ENCODE results near the gene BRD2. TPM values are rescaled to one million over a fixed set of nuclear protein-coding genes. Genes with fewer than 3 reads are reported as not detected.
A peak's percentile ranks its signal among the peaks of the same experiment; 100 is the strongest.

BRD2 gene
- total RNA-seq, 1 donor, result 145 TPM

DNA sequence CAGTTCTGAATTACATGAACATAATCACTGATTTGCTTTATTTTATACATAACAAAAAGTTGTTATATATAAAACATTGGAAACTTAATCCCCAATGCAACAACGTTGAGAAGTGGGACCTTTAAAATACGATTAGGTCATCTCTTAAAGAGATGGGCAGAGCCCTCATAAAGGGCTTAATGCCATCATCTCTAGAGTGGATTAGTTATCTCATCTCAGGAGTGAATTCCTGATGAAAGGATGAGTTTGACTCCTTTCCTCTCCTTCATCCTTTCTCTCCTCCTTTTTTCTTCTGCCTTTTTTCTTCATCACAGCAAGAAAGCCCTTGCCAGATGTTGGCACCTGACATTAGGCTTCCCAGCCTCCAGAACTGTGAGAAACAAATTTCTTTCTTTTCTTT is 27.1 kb downstream of the BRD2 start:
- TF ChIP-seq, protein P1, sequence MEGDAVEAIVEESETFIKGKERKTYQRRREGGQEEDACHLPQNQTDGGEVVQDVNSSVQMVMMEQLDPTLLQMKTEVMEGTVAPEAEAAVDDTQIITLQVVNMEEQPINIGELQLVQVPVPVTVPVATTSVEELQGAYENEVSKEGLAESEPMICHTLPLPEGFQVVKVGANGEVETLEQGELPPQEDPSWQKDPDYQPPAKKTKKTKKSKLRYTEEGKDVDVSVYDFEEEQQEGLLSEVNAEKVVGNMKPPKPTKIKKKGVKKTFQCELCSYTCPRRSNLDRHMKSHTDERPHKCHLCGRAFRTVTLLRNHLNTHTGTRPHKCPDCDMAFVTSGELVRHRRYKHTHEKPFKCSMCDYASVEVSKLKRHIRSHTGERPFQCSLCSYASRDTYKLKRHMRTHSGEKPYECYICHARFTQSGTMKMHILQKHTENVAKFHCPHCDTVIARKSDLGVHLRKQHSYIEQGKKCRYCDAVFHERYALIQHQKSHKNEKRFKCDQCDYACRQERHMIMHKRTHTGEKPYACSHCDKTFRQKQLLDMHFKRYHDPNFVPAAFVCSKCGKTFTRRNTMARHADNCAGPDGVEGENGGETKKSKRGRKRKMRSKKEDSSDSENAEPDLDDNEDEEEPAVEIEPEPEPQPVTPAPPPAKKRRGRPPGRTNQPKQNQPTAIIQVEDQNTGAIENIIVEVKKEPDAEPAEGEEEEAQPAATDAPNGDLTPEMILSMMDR (IDR thresholded peaks at IDR 0.05; ENCODE audit: insufficient read depth, low read length), result no peak
- no peak for DNase-seq (ENCODE audit: low read depth)
- no peak overlapping the region for H3K4me3 ChIP-seq (ENCODE audit: low read depth, low read length)

DNA sequence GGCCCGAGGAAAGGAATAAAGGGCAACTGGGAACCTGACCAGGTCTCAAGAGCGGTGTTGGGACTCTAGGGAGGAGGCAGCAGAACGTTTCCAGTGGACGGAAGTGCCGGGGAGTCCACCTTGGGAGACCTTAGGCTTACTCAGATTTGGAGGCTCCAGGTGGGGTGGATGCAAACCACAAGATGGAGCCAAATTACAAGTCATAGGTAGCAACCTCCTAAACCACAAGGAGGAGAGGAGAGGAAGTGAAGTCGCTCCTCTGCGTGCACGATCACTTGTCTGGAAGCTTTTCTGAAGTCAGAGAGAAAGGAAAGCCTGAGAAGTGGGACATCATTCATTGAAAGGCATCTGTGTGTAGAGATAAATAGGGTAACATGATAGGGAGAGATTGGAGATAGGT is 31.7 kb downstream of the BRD2 start:
- DNase-seq (ENCODE audit: low read depth), result no peak
- TF ChIP-seq, protein P1 (IDR thresholded peaks at IDR 0.05; ENCODE audit: insufficient read depth, low read length), result no peak
- H3K4me3 ChIP-seq (ENCODE audit: low read depth, low read length), result no peak overlapping the region

DNA sequence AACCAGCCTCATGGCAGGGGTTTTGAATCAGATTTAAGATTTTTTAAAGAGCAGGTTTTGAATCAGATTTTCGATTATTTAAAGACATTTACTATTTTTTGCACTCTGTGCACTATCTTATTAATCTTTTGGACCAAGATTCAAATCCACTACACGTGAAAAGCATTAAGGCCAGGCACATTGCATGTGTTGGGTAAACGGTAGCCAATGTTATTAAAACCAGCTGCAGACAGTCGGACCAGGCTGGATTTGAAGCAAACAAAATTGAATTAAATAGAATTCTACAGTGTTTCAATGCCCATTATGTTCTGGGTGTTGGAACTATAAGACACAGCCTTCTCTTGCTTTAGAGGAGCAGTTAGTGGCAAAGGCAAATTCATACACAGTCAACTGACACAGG is 33.3 kb downstream of the BRD2 start:
- no peak for DNase-seq (ENCODE audit: low read depth)
- TF ChIP-seq, protein P1 (IDR thresholded peaks at IDR 0.05; ENCODE audit: insufficient read depth, low read length), result no peak
- no peak overlapping the region for H3K4me3 ChIP-seq (ENCODE audit: low read depth, low read length)

DNA sequence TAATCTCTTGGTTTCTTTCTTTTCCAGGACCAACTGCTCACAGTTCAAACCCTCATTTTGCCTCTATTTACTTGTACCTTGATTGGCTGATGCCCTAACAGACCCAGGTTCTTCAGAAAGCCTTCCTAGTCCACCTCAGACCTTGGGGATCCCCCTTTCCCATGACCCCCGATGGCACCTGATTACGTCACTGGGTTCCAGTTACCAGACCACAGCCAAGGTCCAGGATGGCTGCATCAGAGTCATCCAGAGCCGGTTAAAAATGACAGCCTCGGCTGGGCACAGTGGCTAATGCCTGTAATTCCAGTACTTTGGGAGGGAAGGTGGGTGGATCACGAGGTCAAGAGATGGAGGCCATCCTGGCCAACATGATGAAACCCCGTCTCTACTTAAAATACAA is 36.5 kb downstream of the BRD2 start:
- TF ChIP-seq, protein P1 (IDR thresholded peaks at IDR 0.05; ENCODE audit: insufficient read depth, low read length), result no peak
- no peak for DNase-seq (ENCODE audit: low read depth)
- no peak overlapping the region for H3K4me3 ChIP-seq (ENCODE audit: low read depth, low read length)

DNA sequence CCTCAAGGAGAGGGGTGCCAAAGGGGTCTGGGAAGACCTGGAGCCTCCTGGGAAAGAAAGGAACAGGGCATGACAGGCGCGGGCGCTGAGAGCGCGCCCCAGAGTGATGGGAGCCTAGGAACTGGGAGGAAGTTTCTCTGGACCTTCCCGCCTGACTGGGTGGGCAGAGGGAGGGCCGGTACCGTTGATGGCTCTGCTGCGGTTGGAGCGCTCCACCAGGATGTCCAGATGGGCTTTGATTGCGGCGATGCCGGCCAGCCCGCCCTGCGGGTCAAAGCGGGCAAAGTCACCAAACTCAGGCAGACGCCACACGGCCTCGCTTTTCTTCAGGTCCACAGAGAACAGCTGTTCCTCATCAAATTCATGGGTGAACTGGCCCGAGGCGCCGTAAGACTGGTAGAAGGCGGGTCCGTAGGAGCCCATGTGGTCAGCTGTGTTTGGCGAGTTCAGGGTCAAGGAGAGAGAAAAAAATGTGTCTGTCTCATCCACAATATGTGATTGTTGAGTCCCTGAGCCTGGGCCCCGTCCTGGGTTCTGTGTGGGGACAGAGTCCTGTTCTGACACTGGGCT is 39.5 kb downstream of the BRD2 start:
- H3K4me3 ChIP-seq (ENCODE audit: low read depth, low read length), result no peak overlapping the region
- TF ChIP-seq, protein P1 (IDR thresholded peaks at IDR 0.05; ENCODE audit: insufficient read depth, low read length), result no peak
- no peak for DNase-seq (ENCODE audit: low read depth)

DNA sequence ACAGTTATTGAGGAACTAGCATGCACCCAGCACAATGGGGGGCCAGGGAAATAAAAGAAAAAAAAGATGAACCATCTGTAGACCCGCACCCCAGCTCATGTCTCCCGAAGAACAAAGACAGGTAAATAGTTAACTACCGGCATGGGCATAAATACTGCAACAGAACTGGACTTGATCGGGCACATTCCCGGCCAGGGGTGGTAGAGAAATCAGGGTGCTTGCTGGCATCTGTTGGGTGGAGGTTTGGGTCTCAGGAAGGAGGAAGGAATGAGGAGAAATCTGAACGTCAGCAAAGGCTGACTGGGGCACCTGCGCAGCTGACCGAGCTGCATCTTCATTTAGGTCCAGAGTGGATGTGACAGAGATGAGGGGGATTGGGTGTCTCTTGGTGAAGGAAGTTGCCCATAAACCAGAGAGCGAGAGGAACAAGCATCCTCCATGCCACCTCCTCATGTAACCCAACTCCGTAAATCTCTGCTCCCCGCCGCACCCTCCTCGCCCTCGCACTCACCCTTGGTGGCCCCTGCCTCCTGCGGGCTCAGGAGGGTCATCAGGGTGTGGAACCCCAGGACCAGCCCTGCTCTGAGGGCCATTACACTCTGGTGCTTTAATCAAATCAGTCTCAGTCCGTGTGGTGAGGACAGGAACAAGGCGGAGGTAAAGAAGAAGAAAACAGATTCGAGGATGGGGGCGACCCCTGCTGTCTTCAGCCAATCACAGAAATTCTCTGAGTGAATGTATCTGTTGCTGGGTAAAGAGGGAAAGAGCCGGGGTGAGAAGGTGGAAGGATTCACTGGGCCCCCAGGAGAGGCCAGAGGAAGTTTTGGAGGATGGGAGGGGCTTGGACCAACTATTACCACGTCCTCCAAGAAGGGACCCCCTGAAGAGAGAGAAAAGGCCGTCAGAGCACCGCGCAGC is 40.8 kb downstream of the BRD2 start, which contains the start of gene HLA-DOA:
Gene HLA-DOA (minus strand): TSS at position 648 of the 918 bp plus-strand sequence.
- H3K4me3 ChIP-seq (ENCODE audit: low read depth, low read length), result no peak within 1 kb of the TSS
- DNase-seq (ENCODE audit: low read depth), result peak; percentile 2
- TF ChIP-seq, protein P1 (IDR thresholded peaks at IDR 0.05; ENCODE audit: insufficient read depth, low read length), result no peak

Measured in fibroblast of the aortic adventitia (primary cell).